Esophagus squamous epithelium (tissue), 4 donors: ENCODE results near the gene SORL1.

Source experiments
- POLR2A ChIP-seq, 4 donors: fragments of 450-650 bp; IDR thresholded peaks; one replicate each; pipeline ENCODE4 v1.6.1; 2017; ENCODE audit warnings: antibody characterized with exemption in 4 of 4, mild to moderate bottlenecking in 4 of 4, moderate library complexity in 3 of 4
- TF ChIP-seq, protein P1 (sequence below), 6 experiments: fragments of 450-650 bp in 4 of 6; fragments of 200-600 bp in 2 of 6; sonication (generic) in 2 of 6; IDR thresholded peaks; one replicate each; pipeline ENCODE4 v1.5.1; 2016 to 2019; ENCODE audit warnings: antibody characterized with exemption in 6 of 6, mild to moderate bottlenecking in 4 of 6, moderate library complexity in 4 of 6

- TF ChIP-seq, protein P1, sequence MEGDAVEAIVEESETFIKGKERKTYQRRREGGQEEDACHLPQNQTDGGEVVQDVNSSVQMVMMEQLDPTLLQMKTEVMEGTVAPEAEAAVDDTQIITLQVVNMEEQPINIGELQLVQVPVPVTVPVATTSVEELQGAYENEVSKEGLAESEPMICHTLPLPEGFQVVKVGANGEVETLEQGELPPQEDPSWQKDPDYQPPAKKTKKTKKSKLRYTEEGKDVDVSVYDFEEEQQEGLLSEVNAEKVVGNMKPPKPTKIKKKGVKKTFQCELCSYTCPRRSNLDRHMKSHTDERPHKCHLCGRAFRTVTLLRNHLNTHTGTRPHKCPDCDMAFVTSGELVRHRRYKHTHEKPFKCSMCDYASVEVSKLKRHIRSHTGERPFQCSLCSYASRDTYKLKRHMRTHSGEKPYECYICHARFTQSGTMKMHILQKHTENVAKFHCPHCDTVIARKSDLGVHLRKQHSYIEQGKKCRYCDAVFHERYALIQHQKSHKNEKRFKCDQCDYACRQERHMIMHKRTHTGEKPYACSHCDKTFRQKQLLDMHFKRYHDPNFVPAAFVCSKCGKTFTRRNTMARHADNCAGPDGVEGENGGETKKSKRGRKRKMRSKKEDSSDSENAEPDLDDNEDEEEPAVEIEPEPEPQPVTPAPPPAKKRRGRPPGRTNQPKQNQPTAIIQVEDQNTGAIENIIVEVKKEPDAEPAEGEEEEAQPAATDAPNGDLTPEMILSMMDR (IDR thresholded peaks at IDR 0.05) = no peak
- no peak for TF ChIP-seq POLR2A (IDR thresholded peaks at IDR 0.05)
Observed at GRCh38 chr11:121445071-121445768, 6.9 kb upstream of the SORL1 start.
